ENCODE results near the gene GALR1. TPM values are rescaled to one million over a fixed set of nuclear protein-coding genes. Genes with fewer than 3 reads are reported as not detected.

GALR1 gene
- polyA plus RNA-seq, 3 donors = not detected

GRCh38 chr18:77262643-77263465 is 13.2 kb downstream of the GALR1 start:
- no peaks in the 10 kb centered on the region for H3K36me3 Mint-ChIP-seq
- no peaks in the 10 kb centered on the region for H3K79me2 ChIP-seq (ENCODE audit: insufficient read depth, low read length)
- intact Hi-C loops (cut with micrococcal nuclease) = no loop called here
- H3K4me3 Mint-ChIP-seq = no peak overlapping the region
- no peak overlapping the region for H3K4me2 ChIP-seq (replicated peaks; ENCODE audit: extremely low read depth, low read length, poor library complexity, severe bottlenecking)
- WGBS (ENCODE audit: insufficient coverage) = 83% methylated on average over 1 of the region's 4 CpGs
- H3K9me3 ChIP-seq (replicated peaks in 1 of 2; ENCODE audit: control insufficient read depth in 1 of 2, insufficient read depth in 1 of 2, low read length in 2 of 2) = peaks cover 17 to 19% of the 10 kb centered on the region in 2 donors
- H3K9me3 Mint-ChIP-seq = peaks cover 16 to 39% (median 25%) of the 10 kb centered on the region in 7 donors
- H3K36me3 ChIP-seq (replicated peaks in 1 of 2; ENCODE audit: control insufficient read depth in 1 of 2, insufficient read depth in 2 of 2, low read length in 2 of 2) = no peaks in the 10 kb centered on the region
- peaks cover 1 to 10% (median 8%) of the 10 kb centered on the region in 3 donors for H3K27me3 Mint-ChIP-seq (ENCODE audit: low read depth in 3 of 3)
- no peak overlapping the region for H3K27ac Mint-ChIP-seq
- no peaks in the 10 kb centered on the region for H3K4me1 ChIP-seq (ENCODE audit: control insufficient read depth in 1 of 2, insufficient read depth in 2 of 2, low read length in 2 of 2)
- H3K27ac ChIP-seq (ENCODE audit: low read depth in 1 of 2, low read length in 2 of 2) = no peak overlapping the region
- H3K27me3 ChIP-seq (ENCODE audit: control insufficient read depth in 2 of 2, insufficient read depth in 2 of 2, low read length in 2 of 2) = no peaks in the 10 kb centered on the region
- H3K9ac ChIP-seq (ENCODE audit: insufficient read depth, low read length, poor library complexity, severe bottlenecking) = no peak overlapping the region
- H3K4me3 ChIP-seq (replicated peaks in 1 of 3; ENCODE audit: low read depth in 2 of 3, low read length in 3 of 3) = no peak overlapping the region
- H3K4me1 Mint-ChIP-seq = no peaks in the 10 kb centered on the region
- no peak for TF ChIP-seq CTCF (IDR thresholded peaks at IDR 0.05)
- no peak overlapping the region for H2AFZ ChIP-seq (ENCODE audit: insufficient read depth, low read depth, low read length, poor library complexity, severe bottlenecking)
- DNase-seq = no peak
- H4K20me1 ChIP-seq (ENCODE audit: insufficient read depth, low read length) = no peaks in the 10 kb centered on the region

- Mint-ChIP-seq H3K36me3 (no peaks in the 10 kb centered on the region), H3K27ac (no peak overlapping the region), H3K9me3 (peaks cover 14 to 36% (median 23%) of the 10 kb centered on the region in 7 donors), H3K27me3 (ENCODE audit: low read depth in 3 of 3) (peaks cover 1 to 11% (median 8%) of the 10 kb centered on the region in 3 donors), H3K4me3 (no peak overlapping the region), H3K4me1 (no peaks in the 10 kb centered on the region)
- DNase-seq = no peak
- Histone ChIP-seq H3K4me2 (replicated peaks; ENCODE audit: extremely low read depth, low read length, poor library complexity, severe bottlenecking) (no peak overlapping the region), H3K27me3 (ENCODE audit: control insufficient read depth in 2 of 2, insufficient read depth in 2 of 2, low read length in 2 of 2) (no peaks in the 10 kb centered on the region), H3K4me3 (replicated peaks in 1 of 3; ENCODE audit: low read depth in 2 of 3, low read length in 3 of 3) (no peak overlapping the region), H3K4me1 (ENCODE audit: control insufficient read depth in 1 of 2, insufficient read depth in 2 of 2, low read length in 2 of 2) (no peaks in the 10 kb centered on the region), H2AFZ (ENCODE audit: insufficient read depth, low read depth, low read length, poor library complexity, severe bottlenecking) (no peak overlapping the region), H4K20me1 (ENCODE audit: insufficient read depth, low read length) (no peaks in the 10 kb centered on the region), H3K9me3 (replicated peaks in 1 of 2; ENCODE audit: control insufficient read depth in 1 of 2, insufficient read depth in 1 of 2, low read length in 2 of 2) (peaks cover 14 to 19% of the 10 kb centered on the region in 2 donors), H3K27ac (ENCODE audit: low read depth in 1 of 2, low read length in 2 of 2) (no peak overlapping the region), H3K36me3 (replicated peaks in 1 of 2; ENCODE audit: control insufficient read depth in 1 of 2, insufficient read depth in 2 of 2, low read length in 2 of 2) (no peaks in the 10 kb centered on the region), H3K9ac (ENCODE audit: insufficient read depth, low read length, poor library complexity, severe bottlenecking) (no peak overlapping the region), H3K79me2 (ENCODE audit: insufficient read depth, low read length) (no peaks in the 10 kb centered on the region)
- intact Hi-C loops (cut with micrococcal nuclease) = no loop called here
- 93% methylated on average over 3 of the region's 3 CpGs for WGBS (ENCODE audit: insufficient coverage)
- TF ChIP-seq CTCF (IDR thresholded peaks at IDR 0.05) = no peak
Observed at GRCh38 chr18:77263466-77263763, 13.8 kb downstream of the GALR1 start.

Measured in CD14-positive monocyte (primary cell).